Measurements from ENCODE around the gene DLG2. TPM values are rescaled to one million over a fixed set of nuclear protein-coding genes. Genes with fewer than 3 reads are reported as not detected.
"Not testable (repeated sequence)": the region's sequence is repeated elsewhere in the genome, so short reads cannot be mapped to it uniquely, and the experiment has no call there.

Gene DLG2
- polyA plus RNA-seq, 1 experiment: 0.68 TPM

GRCh38 chr11:83601201-83601913, 2025.8 kb downstream of the DLG2 start:
- TF ChIP-seq CTCF (IDR thresholded peaks at IDR 0.05; ENCODE audit: low read depth, low read length): no peak
- Histone ChIP-seq H3K27me3 (ENCODE audit: control insufficient read depth, insufficient read depth, low read length) (no peaks in the 10 kb centered on the region), H3K27ac (ENCODE audit: low read depth, low read length) (no peak overlapping the region), H3K4me3 (ENCODE audit: low read depth, low read length) (no peak overlapping the region), H3K9me3 (ENCODE audit: control insufficient read depth, insufficient read depth, low read length) (no peaks in the 10 kb centered on the region)
- ChIA-PET CTCF (no interaction called here), POLR2A (no interaction called here)
- DNase-seq (ENCODE audit: low read depth, low spot score): no peak

GRCh38 chr11:83600661-83601060, 2026.5 kb downstream of the DLG2 start:
- Histone ChIP-seq H3K4me3 (ENCODE audit: low read depth, low read length) (no peak overlapping the region), H3K9me3 (ENCODE audit: control insufficient read depth, insufficient read depth, low read length) (no peaks in the 10 kb centered on the region), H3K27ac (ENCODE audit: low read depth, low read length) (no peak overlapping the region), H3K27me3 (ENCODE audit: control insufficient read depth, insufficient read depth, low read length) (no peaks in the 10 kb centered on the region)
- POLR2A ChIA-PET: no interaction called here
- CTCF ChIA-PET: no interaction called here
- TF ChIP-seq CTCF (IDR thresholded peaks at IDR 0.05; ENCODE audit: low read depth, low read length): no peak
- DNase-seq (ENCODE audit: low read depth, low spot score): no peak

- Histone ChIP-seq H3K27ac (ENCODE audit: low read depth, low read length) (no peak overlapping the region), H3K4me3 (ENCODE audit: low read depth, low read length) (no peak overlapping the region), H3K9me3 (ENCODE audit: control insufficient read depth, insufficient read depth, low read length) (no peaks in the 10 kb centered on the region), H3K27me3 (ENCODE audit: control insufficient read depth, insufficient read depth, low read length) (peaks cover 2% of the 10 kb centered on the region)
- no peak for DNase-seq (ENCODE audit: low read depth, low spot score)
- ChIA-PET POLR2A (no interaction called here), CTCF (no interaction called here)
- TF ChIP-seq CTCF (IDR thresholded peaks at IDR 0.05; ENCODE audit: low read depth, low read length): no peak
These were observed 2028.1 kb downstream of the DLG2 start for GRCh38 chr11:83599066-83599465.

GRCh38 chr11:83587797-83588196, 2039.3 kb downstream of the DLG2 start:
- CTCF ChIA-PET; H3K27ac ChIP-seq (ENCODE audit: low read depth, low read length); POLR2A ChIA-PET; DNase-seq (ENCODE audit: low read depth, low spot score); H3K9me3 ChIP-seq (ENCODE audit: control insufficient read depth, insufficient read depth, low read length); H3K27me3 ChIP-seq (ENCODE audit: control insufficient read depth, insufficient read depth, low read length); H3K4me3 ChIP-seq (ENCODE audit: low read depth, low read length): not testable (repeated sequence)

- TF ChIP-seq CTCF (IDR thresholded peaks at IDR 0.05; ENCODE audit: low read depth, low read length): no peak
- ChIA-PET POLR2A (no interaction called here), CTCF (no interaction called here)
- Histone ChIP-seq H3K27ac (ENCODE audit: low read depth, low read length) (no peak overlapping the region), H3K4me3 (ENCODE audit: low read depth, low read length) (no peak overlapping the region), H3K27me3 (ENCODE audit: control insufficient read depth, insufficient read depth, low read length) (no peaks in the 10 kb centered on the region), H3K9me3 (ENCODE audit: control insufficient read depth, insufficient read depth, low read length) (no peaks in the 10 kb centered on the region)
- no peak for DNase-seq (ENCODE audit: low read depth, low spot score)
These were observed 2043.3 kb downstream of the DLG2 start for GRCh38 chr11:83583757-83584366.
